HPDE6-E6E7 (cell line): ENCODE measurements around the gene EGFL6.
"Not testable (repeated sequence)": the region's sequence is repeated elsewhere in the genome, so short reads cannot be mapped to it uniquely, and the experiment has no call there.

Experiments
- DNase-seq: peaks from one replicate; pipeline ENCODE4 v3.0.0; 2011; ENCODE audit warnings: missing footprints; ENCODE audit errors: extremely low spot score

Gene EGFL6

GRCh38 chrX:13652850-13653693 is 83.7 kb downstream of the EGFL6 start, which contains the start of gene TCEANC:
Gene TCEANC (plus strand): TSS chrX:13653141. CDS start chrX:13662509, 9,368 bp downstream.
- DNase-seq: peak; percentile 81

- no peak for DNase-seq
Measured at GRCh38 chrX:13654116-13654515, 84.7 kb downstream of the EGFL6 start.

GRCh38 chrX:13655674-13656073 is 86.3 kb downstream of the EGFL6 start:
- no peak for DNase-seq

- no peak for DNase-seq
Measured at GRCh38 chrX:13658602-13659001, 89.2 kb downstream of the EGFL6 start.

GRCh38 chrX:13659063-13659462 is 89.7 kb downstream of the EGFL6 start:
- peak; percentile 54 for DNase-seq

- no peak for DNase-seq
Measured at GRCh38 chrX:13661735-13662288, 92.4 kb downstream of the EGFL6 start.

- no peak for DNase-seq
Measured at GRCh38 chrX:13662355-13662791, 93.0 kb downstream of the EGFL6 start.

GRCh38 chrX:13664020-13664419 is 94.6 kb downstream of the EGFL6 start:
- no peak for DNase-seq

GRCh38 chrX:13666836-13667235 is 97.4 kb downstream of the EGFL6 start:
- DNase-seq: no peak

GRCh38 chrX:13667919-13668318 is 98.5 kb downstream of the EGFL6 start:
- no peak for DNase-seq

- peak; percentile 76 for DNase-seq
Measured at GRCh38 chrX:13669246-13669737, 99.9 kb downstream of the EGFL6 start.

GRCh38 chrX:13669755-13670154 is 100.4 kb downstream of the EGFL6 start:
- DNase-seq: not testable (repeated sequence)

- no peak for DNase-seq
Measured at GRCh38 chrX:13670197-13670596, 100.8 kb downstream of the EGFL6 start.

GRCh38 chrX:13673016-13673415 is 103.6 kb downstream of the EGFL6 start:
- no peak for DNase-seq

- no peak for DNase-seq
Measured at GRCh38 chrX:13676885-13677284, 107.5 kb downstream of the EGFL6 start.

GRCh38 chrX:13679700-13680099 is 110.3 kb downstream of the EGFL6 start:
- DNase-seq: not testable (repeated sequence)

- no peak for DNase-seq
Measured at GRCh38 chrX:13681595-13681994, 112.2 kb downstream of the EGFL6 start.
